OCI-LY1 (cell line): ENCODE measurements around the gene NDNF.

ENCODE experiments used
- H2AFZ ChIP-seq: fragments of 200-600 bp; sonication (generic), shearing (Covaris generic); 2 replicates; pipeline ENCODE4 v1.6.0; 2014; ENCODE audit warnings: antibody characterized with exemption, mild to moderate bottlenecking, low read length
- H3F3A ChIP-seq: fragments of 200-600 bp; sonication (generic), shearing (Covaris generic); 2 replicates; pipeline ENCODE4 v1.6.0; 2014; ENCODE audit warnings: mild to moderate bottlenecking, antibody characterized with exemption, low read length, moderate library complexity; ENCODE audit not compliant: insufficient read depth
- H3K27ac ChIP-seq: fragments of 200-600 bp; sonication (generic); 2 replicates; pipeline ENCODE4 v1.5.1; 2014; ENCODE audit warnings: low read length, mixed run types, mild to moderate bottlenecking, low read depth; ENCODE audit not compliant: poor library complexity, severe bottlenecking
- H3K27me3 ChIP-seq: fragments of 200-600 bp; sonication (generic); 2 replicates; pipeline ENCODE4 v1.6.0; 2014; ENCODE audit warnings: antibody characterized with exemption, mild to moderate bottlenecking, low read length, moderate library complexity; ENCODE audit not compliant: insufficient read depth
- H3K36me3 ChIP-seq: fragments of 200-600 bp; sonication (generic); 2 replicates; pipeline ENCODE4 v1.6.1; 2014; ENCODE audit warnings: mild to moderate bottlenecking, antibody characterized with exemption, low read length, moderate library complexity, mixed read lengths; ENCODE audit not compliant: insufficient read depth
- H3K4me1 ChIP-seq: fragments of 200-600 bp; sonication (generic); 2 replicates; pipeline ENCODE4 v1.5.1; 2014; ENCODE audit warnings: mild to moderate bottlenecking, low read length, moderate library complexity; ENCODE audit not compliant: insufficient read depth, severe bottlenecking
- H3K4me2 ChIP-seq: fragments of 200-600 bp; sonication (generic), shearing (Covaris generic); 2 replicates; pipeline ENCODE4 v1.6.1; 2014; ENCODE audit warnings: low read length
- H3K4me3 ChIP-seq: fragments of 200-600 bp; sonication (generic); 2 replicates; pipeline ENCODE4 v1.5.1; 2014; ENCODE audit warnings: low read length, low read depth, mild to moderate bottlenecking, mixed read lengths; ENCODE audit not compliant: poor library complexity, severe bottlenecking
- H3K79me2 ChIP-seq: fragments of 200-600 bp; shearing (Covaris generic); 2 replicates; pipeline ENCODE4 v1.6.1; 2016; ENCODE audit warnings: mixed run types, low read length, mixed read lengths; ENCODE audit not compliant: insufficient read depth
- H3K9ac ChIP-seq: fragments of 200-600 bp; sonication (generic), shearing (Covaris generic); 2 replicates; pipeline ENCODE4 v1.6.1; 2014; ENCODE audit warnings: mild to moderate bottlenecking, low read length, mixed read lengths
- H3K9me2 ChIP-seq: fragments of 200-600 bp; sonication (generic), shearing (Covaris generic); 2 replicates; pipeline ENCODE4 v1.6.1; 2014; ENCODE audit warnings: low read depth, mild to moderate bottlenecking, low read length, mixed read lengths
- H3K9me3 ChIP-seq: fragments of 200-600 bp; shearing (Covaris generic); 2 replicates; pipeline ENCODE4 v1.6.1; 2014; ENCODE audit warnings: low read length, mixed read lengths
- H4K20me1 ChIP-seq: fragments of 200-600 bp; sonication (generic), shearing (Covaris generic); 2 replicates; pipeline ENCODE4 v1.6.0; 2016; ENCODE audit warnings: mild to moderate bottlenecking, low read length; ENCODE audit not compliant: insufficient read depth
- EZH2 ChIP-seq: fragments of 200-600 bp; sonication (generic), shearing (Covaris generic); IDR thresholded peaks from 2 replicates; pipeline ENCODE4 v1.8.0; 2017; ENCODE audit warnings: borderline replicate concordance, mixed run types, mild to moderate bottlenecking, antibody characterized with exemption, low read length, moderate library complexity, mixed read lengths
- TF ChIP-seq, protein P1 (sequence below): fragments of 200-600 bp; sonication (generic), shearing (Covaris generic); IDR thresholded peaks from 2 replicates; pipeline ENCODE4 v1.5.1; 2017; ENCODE audit warnings: mild to moderate bottlenecking, antibody characterized with exemption, low read length, moderate library complexity, mixed read lengths

NDNF gene

DNA sequence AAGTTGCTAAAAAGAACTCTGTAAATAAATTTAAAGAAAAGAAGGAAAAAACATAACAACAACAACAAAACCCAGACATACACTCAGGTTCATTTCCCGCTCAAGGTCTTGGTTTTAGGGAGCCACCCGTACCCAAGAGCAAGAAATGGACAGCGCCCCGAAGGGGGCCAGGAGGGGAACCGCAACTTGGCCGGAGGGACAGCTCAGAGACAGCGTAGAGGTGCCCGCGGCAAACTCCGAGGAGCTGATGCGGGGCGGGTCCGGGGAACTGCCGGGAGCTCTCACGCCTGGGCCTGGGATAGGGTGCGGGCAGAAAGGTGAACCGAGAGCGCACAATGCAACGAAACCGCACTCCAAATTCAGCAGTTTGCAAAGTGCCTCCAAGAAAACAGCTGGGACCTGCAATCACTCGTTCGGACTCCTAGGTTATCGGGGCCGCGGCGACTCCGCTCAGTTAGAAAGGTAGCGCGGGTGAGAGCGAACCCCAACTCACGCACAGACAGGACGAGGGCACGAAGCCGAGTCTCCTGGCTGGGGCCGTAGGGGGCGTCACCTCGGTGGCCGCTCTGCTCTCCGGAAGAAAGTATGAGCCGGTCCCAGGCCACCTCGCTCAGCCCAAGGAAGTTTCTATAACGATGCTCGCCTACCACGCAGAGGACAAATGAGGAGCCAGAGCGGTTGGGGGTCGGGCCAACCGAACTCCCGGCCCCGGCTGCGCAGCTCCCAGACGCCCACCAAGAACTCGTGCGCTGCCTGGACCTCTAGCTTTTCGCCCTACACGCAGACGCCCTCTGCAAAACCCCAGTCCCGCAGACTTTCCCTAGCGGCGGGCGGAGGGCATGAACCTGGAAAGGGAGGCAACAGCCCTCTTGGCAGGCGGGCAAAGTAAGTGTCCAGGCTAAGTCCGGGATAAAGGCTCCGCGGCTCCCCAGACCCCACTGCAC, 1.4 kb downstream of the NDNF start:
- Histone ChIP-seq H3K4me3 (no peak overlapping the region), H3K27me3 (no peaks in the 10 kb centered on the region), H3K4me2 (no peak overlapping the region), H2AFZ (no peak overlapping the region), H3K9me3 (no peaks in the 10 kb centered on the region), H3K27ac (no peak overlapping the region), H3K9ac (no peak overlapping the region), H4K20me1 (no peaks in the 10 kb centered on the region), H3K79me2 (no peaks in the 10 kb centered on the region), H3F3A (no peaks in the 10 kb centered on the region), H3K9me2 (no peaks in the 10 kb centered on the region), H3K4me1 (no peaks in the 10 kb centered on the region), H3K36me3 (no peaks in the 10 kb centered on the region)
- no peak for TF ChIP-seq EZH2
- TF ChIP-seq, protein P1, sequence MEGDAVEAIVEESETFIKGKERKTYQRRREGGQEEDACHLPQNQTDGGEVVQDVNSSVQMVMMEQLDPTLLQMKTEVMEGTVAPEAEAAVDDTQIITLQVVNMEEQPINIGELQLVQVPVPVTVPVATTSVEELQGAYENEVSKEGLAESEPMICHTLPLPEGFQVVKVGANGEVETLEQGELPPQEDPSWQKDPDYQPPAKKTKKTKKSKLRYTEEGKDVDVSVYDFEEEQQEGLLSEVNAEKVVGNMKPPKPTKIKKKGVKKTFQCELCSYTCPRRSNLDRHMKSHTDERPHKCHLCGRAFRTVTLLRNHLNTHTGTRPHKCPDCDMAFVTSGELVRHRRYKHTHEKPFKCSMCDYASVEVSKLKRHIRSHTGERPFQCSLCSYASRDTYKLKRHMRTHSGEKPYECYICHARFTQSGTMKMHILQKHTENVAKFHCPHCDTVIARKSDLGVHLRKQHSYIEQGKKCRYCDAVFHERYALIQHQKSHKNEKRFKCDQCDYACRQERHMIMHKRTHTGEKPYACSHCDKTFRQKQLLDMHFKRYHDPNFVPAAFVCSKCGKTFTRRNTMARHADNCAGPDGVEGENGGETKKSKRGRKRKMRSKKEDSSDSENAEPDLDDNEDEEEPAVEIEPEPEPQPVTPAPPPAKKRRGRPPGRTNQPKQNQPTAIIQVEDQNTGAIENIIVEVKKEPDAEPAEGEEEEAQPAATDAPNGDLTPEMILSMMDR = no peak

DNA sequence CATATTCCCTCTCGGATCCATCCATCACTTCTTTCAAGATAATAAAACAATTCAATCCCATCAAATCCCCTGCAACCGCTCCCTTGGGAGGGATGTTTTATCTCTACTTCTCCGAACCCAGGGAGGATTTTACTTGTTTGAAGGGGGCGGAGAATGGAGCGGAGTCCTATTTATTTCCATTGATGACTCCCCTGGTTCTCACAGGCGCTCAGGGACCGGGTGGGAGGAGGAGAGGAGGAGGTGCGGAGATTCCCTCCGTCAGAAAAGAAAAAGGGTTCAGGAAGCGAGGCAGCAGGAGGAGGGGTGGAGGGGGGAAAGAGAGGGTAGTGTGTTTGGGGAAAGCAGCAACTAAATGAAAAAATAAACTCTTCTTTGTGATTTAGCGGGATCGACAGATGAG, 2.1 kb downstream of the NDNF start:
- H4K20me1 ChIP-seq = no peaks in the 10 kb centered on the region
- no peak overlapping the region for H3K4me3 ChIP-seq
- no peaks in the 10 kb centered on the region for H3K4me1 ChIP-seq
- no peaks in the 10 kb centered on the region for H3F3A ChIP-seq
- H3K9me2 ChIP-seq = no peaks in the 10 kb centered on the region
- H3K9me3 ChIP-seq = no peaks in the 10 kb centered on the region
- H3K9ac ChIP-seq = no peak overlapping the region
- H3K27ac ChIP-seq = no peak overlapping the region
- TF ChIP-seq EZH2 = no peak
- TF ChIP-seq, protein P1 = no peak
- H3K27me3 ChIP-seq = no peaks in the 10 kb centered on the region
- H3K36me3 ChIP-seq = no peaks in the 10 kb centered on the region
- no peak overlapping the region for H2AFZ ChIP-seq
- no peak overlapping the region for H3K4me2 ChIP-seq
- no peaks in the 10 kb centered on the region for H3K79me2 ChIP-seq

DNA sequence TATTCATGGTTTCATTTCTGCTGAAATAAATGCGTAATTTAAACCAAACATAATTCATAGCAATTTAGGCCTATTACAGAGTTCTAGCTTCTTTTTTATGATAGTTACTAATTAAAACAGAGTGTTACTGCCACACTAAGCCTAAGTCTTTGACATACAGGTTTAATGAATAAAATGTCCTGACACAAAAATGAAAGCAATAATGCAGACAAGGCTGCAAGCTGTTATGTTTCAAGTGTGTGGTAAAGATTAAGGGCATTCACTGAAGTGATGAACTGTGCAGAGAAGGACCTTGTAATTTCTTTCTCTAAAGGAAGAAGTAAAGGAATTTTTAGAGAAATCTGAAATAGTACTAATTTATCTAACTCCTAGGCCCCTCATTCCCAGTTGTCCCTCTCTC, 2.9 kb downstream of the NDNF start:
- no peak overlapping the region for H3K27ac ChIP-seq
- H3K9ac ChIP-seq = no peak overlapping the region
- H3K4me1 ChIP-seq = no peaks in the 10 kb centered on the region
- no peaks in the 10 kb centered on the region for H3K9me3 ChIP-seq
- H3K27me3 ChIP-seq = no peaks in the 10 kb centered on the region
- no peaks in the 10 kb centered on the region for H3K79me2 ChIP-seq
- H3F3A ChIP-seq = no peaks in the 10 kb centered on the region
- no peak for TF ChIP-seq EZH2
- TF ChIP-seq, protein P1 = no peak
- no peaks in the 10 kb centered on the region for H3K9me2 ChIP-seq
- no peaks in the 10 kb centered on the region for H4K20me1 ChIP-seq
- no peak overlapping the region for H3K4me2 ChIP-seq
- H3K4me3 ChIP-seq = no peak overlapping the region
- H3K36me3 ChIP-seq = no peaks in the 10 kb centered on the region
- no peak overlapping the region for H2AFZ ChIP-seq
